Body of pancreas (tissue), 4 donors: ENCODE data around the gene ATP11A.

Experiments
- CTCF ChIP-seq, 7 experiments: fragments of 450-650 bp in 4 of 7; fragments of 200-600 bp in 3 of 7; sonication (generic) in 3 of 7; IDR thresholded peaks; one replicate each; pipeline ENCODE4 v1.5.1; 2016 to 2019; ENCODE audit warnings: antibody characterized with exemption in 7 of 7
- POLR2A ChIP-seq, 3 donors: fragments of 450-650 bp; IDR thresholded peaks; one replicate each; pipeline ENCODE4 v1.6.1; 2016; ENCODE audit warnings: antibody characterized with exemption in 3 of 3, mild to moderate bottlenecking in 2 of 3

DNA sequence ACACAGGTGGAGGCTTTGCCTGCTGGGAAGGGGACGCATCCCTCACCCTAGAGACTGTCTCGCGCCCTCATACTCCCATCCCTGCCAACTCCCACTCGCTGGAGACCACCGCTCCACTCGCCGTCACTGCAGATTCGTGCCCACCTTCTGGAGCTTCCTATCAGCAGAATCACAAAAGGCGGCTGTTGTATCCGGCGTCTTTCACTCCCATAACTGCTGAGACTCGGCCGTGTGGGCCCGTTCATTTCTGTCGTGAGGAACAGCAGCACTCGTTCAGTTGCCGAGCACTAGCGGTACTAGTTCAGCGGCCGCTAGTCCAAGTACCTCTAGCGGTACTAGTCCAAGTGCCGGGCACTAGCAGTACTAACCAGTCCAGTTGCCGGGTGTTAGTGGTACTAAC is 154.6 kb downstream of the ATP11A start:
- no peak for TF ChIP-seq POLR2A (IDR thresholded peaks at IDR 0.05)
- no peak for TF ChIP-seq CTCF (IDR thresholded peaks at IDR 0.05)
